HL-60/S4 treated with retinoic acid at 250 ng/mL for 4 days and 3 days (cell line): ENCODE results near the gene MAU2.

Experiments used
- in situ Hi-C: fragments of 300-500 bp; cut with MboI; formaldehyde crosslinking; loops from 2 replicates; pipeline ENCODE4 v1.7.0; 2022; ENCODE audit warnings: low sequenced_read_pairs

MAU2 gene

GRCh38 chr19:19380316-19380715 lies 59.7 kb downstream of the MAU2 start:
- in situ Hi-C loops, result loop anchor here (25.0 kb wide), 1 partner anchor 257 kb away; the partner anchor contains the start of genes GMIP and LPAR2

DNA sequence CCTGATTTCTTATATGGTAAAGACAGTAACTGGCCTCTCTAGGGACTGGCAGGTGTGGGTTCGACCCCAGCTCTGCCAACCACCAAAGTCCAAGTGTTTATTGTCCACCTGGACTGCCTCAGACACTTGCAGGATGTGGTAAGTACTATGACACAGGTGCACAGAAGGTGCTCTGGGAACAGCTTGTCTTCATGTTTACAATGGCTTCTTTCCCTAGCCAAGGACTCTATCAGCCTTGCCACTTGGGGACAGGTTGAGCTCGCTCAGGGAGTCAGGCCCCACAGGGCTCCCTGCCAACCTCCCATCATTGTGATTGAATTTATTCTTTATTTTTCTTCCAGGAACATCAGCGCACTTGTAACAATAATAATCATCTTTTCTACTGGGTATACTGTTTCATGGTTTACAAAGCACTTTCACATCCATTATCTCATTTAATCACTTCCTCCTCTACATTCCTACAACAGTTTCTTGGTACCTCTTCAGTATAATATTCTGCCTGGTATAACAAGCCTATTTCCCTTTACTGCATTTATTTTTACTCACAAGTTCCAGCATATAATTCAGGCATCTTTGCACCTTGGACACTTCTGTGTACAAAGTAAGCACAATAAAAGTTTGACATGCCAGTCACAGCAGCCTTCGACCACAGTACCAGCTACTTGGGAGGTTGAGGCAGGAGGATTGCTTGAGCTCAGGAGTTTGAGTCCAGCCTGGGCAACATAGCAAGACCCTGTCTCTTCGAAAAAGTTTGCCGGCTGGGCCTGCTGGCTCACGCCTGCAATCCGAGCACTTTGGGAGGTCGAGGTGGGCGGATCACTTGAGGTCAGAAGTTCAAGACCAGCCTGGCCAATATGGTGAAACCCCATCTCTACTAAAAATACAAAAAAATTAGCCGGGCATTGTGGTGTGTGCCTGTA lies 60.6 kb downstream of the MAU2 start:
- in situ Hi-C loops, result loop anchor here (25.0 kb wide), 1 partner anchor 256 kb away; the partner anchor contains the start of genes GMIP and LPAR2

- in situ Hi-C loops, result loop anchor here (25.0 kb wide), 1 partner anchor 255 kb away; the partner anchor contains the start of genes GMIP and LPAR2
Observed at GRCh38 chr19:19382118-19382517, 61.5 kb downstream of the MAU2 start.

DNA sequence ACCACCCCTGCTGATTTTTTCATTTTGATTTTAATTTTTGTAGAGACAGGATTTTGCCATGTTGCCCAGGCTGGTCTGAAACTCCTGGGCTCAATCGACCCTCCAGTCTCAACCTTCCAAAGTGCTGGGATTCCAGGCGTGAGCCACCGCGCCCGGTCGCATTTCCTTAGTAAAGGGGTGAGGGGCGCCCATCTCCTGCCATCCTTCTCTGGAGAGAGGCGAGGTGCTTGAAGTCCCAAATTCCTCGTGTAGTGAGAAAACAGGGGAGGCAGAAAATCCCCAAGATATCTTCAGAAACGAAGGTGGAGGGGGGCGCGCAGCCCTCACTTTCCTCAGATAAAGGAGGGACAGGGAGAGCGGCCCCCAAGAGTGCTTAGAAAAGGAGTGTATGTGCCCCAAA lies 63.9 kb downstream of the MAU2 start:
- in situ Hi-C loops, result loop anchor here (25.0 kb wide), 1 partner anchor 253 kb away; the partner anchor contains the start of genes GMIP and LPAR2

DNA sequence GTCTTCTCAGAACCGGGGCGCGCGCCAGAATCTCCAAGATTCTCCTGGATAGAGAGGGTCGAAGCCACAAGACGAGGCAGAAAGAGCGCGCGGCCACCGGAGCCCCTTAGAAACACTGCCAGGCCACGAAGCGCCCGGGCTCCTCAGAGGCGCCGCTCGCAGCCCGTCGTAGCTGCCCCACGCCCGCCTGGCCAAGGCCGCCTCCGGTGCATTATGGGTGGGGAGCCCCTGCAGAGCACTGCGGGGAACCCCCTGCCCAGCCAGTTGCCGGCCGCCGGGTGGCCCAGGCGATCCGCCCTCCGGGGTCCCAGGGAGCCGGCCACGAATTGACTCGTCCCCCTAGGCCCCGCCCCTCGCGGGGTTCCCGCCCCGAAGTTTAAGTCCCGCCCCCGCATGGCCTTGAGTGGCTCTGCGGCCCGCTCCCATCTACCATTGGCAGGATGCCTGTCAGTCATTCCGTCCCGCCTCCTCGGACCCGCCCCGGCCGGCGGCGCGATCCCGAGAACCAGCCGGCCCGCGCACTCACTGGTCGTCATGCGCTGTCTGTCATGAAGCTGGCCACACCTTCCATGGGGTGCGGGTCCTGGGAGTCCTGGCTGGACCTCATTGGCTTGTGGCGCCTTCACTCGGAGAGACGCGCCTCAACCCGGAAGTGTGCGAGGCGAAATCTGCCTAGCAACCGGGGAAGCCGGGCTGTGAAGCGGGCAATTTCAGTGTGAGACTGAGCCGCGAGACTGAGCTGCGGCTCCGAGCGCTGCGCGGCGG lies 64.7 kb downstream of the MAU2 start:
- in situ Hi-C loops, result loop anchor here (25.0 kb wide), 1 partner anchor 252 kb away; the partner anchor contains the start of genes GMIP and LPAR2

- in situ Hi-C loops, result loop anchor here (25.0 kb wide), 1 partner anchor 251 kb away; the partner anchor contains the start of genes GMIP and LPAR2
Observed at GRCh38 chr19:19385896-19386869, 65.6 kb downstream of the MAU2 start.

- in situ Hi-C loops, result loop anchor here (25.0 kb wide), 1 partner anchor 250 kb away; the partner anchor contains the start of genes GMIP and LPAR2
Observed at GRCh38 chr19:19387108-19387507, 66.5 kb downstream of the MAU2 start.

- in situ Hi-C loops, result loop anchor here (25.0 kb wide), 1 partner anchor 248 kb away; the partner anchor contains the start of genes GMIP and LPAR2
Observed at GRCh38 chr19:19388568-19389555, 68.2 kb downstream of the MAU2 start.

DNA sequence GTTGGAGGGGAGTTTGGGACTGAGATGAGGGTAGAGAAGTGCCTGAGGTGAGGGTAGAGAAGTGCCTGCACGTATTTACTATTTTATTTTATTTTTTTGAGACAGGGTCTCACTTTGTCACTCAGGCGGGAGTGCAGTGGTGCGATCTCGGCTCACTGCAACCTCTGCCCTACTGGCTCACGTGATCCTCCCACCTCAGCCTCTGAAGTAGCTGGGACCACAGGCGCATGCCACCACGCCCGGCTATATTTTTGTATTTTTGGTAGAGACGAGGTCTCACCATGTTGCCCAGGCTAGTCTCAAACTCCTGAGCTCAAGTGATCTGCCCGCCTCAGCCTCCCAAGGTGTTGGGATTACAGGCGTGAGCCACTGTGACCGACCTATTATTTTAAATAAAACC lies 69.1 kb downstream of the MAU2 start:
- in situ Hi-C loops, result loop anchor here (25.0 kb wide), 1 partner anchor 248 kb away; the partner anchor contains the start of genes GMIP and LPAR2

DNA sequence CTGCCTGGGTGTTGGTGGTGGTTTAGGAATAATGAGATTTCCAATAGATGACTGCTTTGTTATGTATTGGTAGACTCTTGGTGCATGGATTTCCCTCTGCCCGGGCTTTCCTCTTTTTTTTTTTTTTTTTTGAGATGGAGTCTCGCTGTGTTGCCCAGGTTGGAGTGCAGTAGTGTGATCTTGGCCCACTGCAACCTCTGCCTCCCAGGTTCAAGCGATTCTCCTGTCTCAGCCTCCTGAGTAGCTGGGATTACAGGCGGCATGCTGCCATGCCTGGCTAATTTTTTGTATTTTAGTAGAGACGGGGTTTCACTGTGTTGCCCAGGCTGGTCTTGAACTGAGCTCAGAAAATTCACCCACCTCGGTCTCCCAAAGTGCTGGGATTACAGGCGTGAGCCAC lies 73.7 kb downstream of the MAU2 start:
- in situ Hi-C loops, result loop anchor here (25.0 kb wide), 1 partner anchor 243 kb away; the partner anchor contains the start of genes GMIP and LPAR2

DNA sequence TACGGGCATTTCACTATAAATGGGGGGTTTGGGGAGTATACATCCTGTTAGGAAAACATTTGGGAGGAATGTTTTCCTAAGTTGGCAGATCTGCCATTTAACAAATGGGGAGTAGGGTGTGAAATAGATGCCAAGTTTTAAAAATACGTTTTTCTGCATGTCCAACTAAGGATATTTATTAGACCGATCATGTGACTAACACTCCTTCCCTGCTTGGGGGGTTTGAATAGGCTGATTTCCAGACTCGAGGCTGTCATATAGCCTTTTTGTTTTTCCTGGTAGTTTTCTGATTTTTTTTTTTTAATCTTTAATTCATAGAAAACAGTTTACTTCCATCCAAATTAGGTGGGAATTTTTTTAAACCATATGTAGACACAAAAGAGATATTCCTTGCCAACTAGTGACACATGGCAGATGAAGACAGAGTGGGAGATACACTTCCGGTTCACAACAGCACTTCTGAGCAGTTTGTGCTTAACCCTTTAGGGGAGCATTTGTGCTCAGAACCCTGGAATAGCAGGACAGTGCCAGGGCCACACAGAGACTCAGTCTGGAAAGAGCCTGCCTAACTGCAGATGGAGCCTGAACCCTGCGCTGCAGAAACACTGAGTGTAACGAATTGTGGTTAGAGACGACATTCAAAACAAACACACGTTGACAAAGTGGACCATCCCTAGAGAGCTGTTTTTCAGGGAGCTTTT lies 79.3 kb downstream of the MAU2 start:
- in situ Hi-C loops, result loop anchor here (25.0 kb wide), 1 partner anchor 237 kb away; the partner anchor contains the start of genes GMIP and LPAR2

DNA sequence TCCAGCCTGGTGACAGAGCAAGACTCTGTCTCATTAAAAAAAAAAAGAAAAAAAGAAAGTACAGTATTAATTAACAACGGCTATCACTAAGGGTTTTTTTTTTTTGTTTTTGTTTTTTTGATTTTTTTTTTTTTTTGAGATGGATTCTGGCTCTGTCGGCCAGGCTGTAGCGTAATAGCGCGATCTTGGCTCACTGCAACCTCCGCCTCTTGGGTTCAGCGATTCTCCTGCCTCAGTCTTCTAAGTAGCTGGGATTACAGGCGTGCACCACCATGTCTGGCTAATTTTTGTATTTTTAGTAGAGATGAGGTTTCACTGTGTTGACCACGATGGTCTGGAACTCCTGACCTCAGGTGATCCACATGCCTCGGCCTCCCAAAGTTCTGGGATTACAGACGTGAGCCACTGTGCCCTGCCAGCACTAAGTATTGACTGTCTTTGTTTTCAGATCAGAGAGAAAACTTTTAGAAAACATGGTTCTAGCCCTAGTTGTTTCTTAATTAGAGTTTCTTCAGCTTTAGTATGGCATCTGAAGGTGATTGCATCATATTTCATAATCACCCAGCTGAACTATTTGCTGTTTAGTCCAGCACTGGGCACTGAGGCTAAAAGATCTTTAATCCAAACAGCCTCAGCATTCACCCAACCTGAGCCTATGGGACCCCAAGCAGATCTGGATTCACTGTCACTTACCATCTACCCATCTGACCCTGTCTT lies 82.2 kb downstream of the MAU2 start:
- in situ Hi-C loops, result no loop called here

DNA sequence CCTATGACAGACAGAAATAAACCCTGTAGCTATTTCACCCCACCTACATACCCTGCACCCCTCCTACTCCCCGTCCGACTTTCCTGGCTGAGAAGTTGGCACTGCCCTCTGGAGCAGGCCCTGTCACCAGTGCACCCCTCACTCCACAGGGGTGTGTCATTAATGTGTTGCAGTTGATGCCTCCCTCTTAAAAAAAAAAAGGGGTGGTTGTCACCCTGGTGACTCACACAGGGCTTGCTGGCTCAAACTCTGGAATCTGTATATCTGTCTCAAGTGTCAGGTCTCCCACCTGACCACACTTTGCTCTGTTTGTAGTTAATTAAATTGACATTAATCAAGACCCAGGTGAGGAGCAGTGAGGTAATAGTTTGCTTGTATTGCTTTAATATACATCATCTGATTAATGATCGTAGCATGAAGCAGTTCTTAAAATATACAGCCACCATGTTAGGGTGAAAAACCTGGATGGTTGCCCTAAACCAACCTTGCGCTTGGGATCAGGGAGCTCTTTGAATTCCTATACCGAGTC lies 82.8 kb downstream of the MAU2 start:
- in situ Hi-C loops, result no loop called here

DNA sequence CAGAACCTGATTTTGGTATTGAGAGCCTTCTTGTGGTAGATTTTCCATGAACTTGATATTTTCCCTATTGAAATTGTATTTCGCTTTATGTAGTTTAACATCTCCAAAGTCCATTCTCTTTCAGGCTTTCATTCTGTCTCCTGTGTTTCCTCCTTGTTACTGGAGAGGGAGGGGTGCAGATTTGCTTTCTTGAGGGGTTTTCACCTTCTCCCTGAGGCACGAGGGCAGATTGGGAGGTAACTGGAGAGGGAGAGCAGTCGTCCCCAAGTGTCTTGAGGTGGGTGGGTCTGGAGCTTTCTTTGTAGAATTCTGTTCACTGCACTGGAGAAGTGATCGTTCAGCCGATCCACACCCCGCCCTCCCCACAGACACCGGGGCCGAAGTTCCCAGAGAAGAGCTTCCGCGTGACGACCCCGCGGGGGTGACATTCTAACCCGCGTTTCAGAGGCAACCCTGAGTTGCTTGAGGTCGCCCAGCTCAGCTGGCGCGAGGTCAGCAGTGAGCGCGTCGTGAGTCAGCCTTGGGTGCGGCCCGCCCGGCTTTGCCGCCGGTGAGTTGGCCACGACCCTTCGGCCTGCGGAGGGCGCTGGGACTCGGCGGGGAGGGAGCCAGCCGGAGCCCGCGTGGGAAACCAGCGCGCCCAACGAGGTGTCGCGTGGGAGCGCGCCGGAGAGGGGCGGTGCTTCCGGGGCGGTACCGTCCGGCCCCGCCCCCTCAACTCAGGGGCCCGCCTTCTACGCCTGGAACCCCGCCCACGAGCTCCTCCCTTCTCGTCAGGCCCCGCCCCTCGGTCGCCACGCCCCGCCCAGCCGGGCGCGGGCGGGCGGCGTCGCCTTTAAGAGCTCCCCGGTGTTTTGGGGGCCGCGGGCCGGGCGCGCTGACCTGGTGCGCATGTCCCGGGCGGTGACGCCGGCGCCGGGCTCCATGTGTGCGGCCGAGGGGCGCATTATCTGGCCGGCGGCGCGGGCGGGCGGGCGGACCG lies 84.5 kb downstream of the MAU2 start, which contains the start of gene GATAD2A:
Gene GATAD2A (plus strand): TSS at position 797 of the 982 bp plus-strand sequence. CDS start 59,671 bp downstream, outside the sequence.
- in situ Hi-C loops, result no loop called here

GRCh38 chr19:19405971-19406877 lies 85.6 kb downstream of the MAU2 start:
- in situ Hi-C loops, result no loop called here
